SH-SY5Y (cell line): Measurements from ENCODE around the gene STX16.

Experiments used
- GATA2 ChIP-seq: IDR thresholded peaks from 2 replicates; pipeline ENCODE4 v1.6.1; 2011; ENCODE audit warnings: mild to moderate bottlenecking, low read depth, low read length
- GATA3 ChIP-seq: IDR thresholded peaks from 2 replicates; pipeline ENCODE4 v1.6.1; 2011; ENCODE audit warnings: low read depth, mild to moderate bottlenecking, low read length, moderate library complexity

DNA sequence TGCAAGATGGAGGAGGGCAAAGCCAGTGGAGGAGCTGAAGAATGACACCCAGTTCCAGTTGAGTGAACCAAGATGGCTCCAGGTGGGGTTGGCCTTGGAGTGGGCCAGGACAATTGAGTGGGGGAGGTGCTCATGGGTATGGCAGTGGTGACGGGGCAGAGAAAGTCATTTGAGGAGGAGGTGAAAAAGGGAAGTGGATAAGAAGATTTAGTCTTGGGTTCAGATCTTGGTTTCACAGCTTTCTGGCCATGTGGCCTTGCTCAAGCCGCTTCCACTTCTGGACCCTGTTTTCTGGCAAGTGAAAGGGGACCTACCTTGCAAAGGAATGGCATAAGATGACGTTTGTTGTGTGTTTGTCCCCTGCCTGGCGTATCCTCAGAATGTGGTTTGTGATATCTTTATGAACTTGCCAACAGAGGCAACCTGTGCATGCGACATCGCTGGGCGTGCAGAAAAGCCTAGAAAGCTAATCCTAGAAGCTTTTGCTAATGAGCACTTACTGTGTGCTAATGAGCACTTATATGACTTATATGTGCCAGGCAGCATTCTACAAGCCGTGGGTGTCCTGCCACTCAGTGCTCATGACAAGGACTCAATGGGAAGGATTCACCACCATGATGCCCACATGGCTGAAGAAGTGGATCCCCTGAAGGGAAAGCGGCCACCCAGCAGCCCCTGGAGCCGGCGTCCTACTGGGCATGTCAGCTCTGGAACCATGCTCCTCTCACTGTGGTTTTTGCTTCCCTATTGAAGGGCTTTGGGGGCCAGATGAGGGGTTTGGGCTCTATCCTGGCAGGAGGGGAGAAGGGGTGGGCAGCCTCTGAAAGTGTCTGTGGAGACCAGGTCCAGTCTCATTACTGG lies 23.6 kb upstream of the STX16 start:
- TF ChIP-seq GATA2 (no peak), GATA3 (no peak)
